GM12891 (cell line): Measurements from ENCODE around the gene PCDHA4.

Experiments used
- PAX5 ChIP-seq: IDR thresholded peaks from 2 replicates; pipeline ENCODE4 v1.6.1; 2011; ENCODE audit warnings: low read length, moderate library complexity, mild to moderate bottlenecking; ENCODE audit not compliant: insufficient read depth, severe bottlenecking
- POLR2A ChIP-seq: IDR thresholded peaks from 2 replicates; pipeline ENCODE4 v1.6.1; 2011; ENCODE audit warnings: low read depth, low read length, control low read depth
- POLR2AphosphoS5 ChIP-seq: IDR thresholded peaks from 2 replicates; pipeline ENCODE4 v1.6.1; 2011; ENCODE audit warnings: low read depth, low read length, control low read depth
- POU2F2 ChIP-seq: IDR thresholded peaks from 2 replicates; pipeline ENCODE4 v1.6.1; 2011; ENCODE audit warnings: low read depth, mild to moderate bottlenecking, control low read depth, low read length, moderate library complexity
- SPI1 ChIP-seq: IDR thresholded peaks from 2 replicates; pipeline ENCODE4 v1.6.1; 2011; ENCODE audit warnings: low read depth, low read length, control low read depth
- TAF1 ChIP-seq: IDR thresholded peaks from 2 replicates; pipeline ENCODE4 v1.6.1; 2011; ENCODE audit warnings: low read depth, low read length, control low read depth

DNA sequence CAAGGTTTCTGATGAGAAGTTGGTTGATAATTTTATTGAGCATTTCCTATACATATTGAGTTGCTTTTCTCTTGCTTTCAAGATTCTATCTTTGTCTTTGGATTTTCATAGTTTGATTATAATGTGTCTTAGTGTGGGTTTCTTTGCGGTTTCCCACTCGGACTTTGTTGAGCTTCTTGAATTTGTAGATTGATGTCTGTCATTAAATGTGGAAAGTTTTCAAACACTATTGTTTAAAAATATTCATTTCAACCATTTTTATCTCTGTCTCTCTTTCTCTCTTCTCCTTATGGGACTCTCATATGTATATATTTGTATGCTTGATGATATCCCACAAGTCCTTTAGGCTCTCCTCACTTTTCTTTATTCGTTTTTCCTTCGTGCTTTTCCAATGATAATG is 39.4 kb upstream of the PCDHA4 start:
- TF ChIP-seq POLR2AphosphoS5 (no peak), POLR2A (no peak), TAF1 (no peak), PAX5 (no peak), SPI1 (no peak), POU2F2 (no peak)
